ENCODE results near the gene C3orf38.
"Not testable (repeated sequence)": the region's sequence is repeated elsewhere in the genome, so short reads cannot be mapped to it uniquely, and the experiment has no call there.

Gene C3orf38

GRCh38 chr3:88166419-88166971 lies 16.7 kb downstream of the C3orf38 start:
- DNase-seq = no peak

- no peak for DNase-seq
Measured at GRCh38 chr3:88167173-88167572, 17.4 kb downstream of the C3orf38 start.

DNA sequence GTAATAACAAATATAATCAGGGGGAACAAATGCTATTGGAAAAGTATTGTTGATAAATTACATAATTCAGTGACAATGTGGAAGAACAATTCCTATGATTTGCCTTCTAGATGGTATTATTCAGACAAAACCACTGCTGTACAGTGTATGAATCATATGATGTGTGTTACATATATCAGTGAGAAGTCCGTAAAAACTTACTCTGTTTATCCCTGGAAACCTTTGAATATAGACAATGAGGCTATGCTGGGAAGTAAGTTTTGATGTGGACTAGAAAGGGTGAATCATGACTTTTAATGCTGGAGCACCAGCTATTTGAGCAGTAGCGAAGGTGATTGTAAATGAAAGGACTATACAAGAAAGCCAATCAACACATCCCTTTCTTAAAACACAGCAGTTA lies 17.9 kb downstream of the C3orf38 start:
- DNase-seq = no peak

DNA sequence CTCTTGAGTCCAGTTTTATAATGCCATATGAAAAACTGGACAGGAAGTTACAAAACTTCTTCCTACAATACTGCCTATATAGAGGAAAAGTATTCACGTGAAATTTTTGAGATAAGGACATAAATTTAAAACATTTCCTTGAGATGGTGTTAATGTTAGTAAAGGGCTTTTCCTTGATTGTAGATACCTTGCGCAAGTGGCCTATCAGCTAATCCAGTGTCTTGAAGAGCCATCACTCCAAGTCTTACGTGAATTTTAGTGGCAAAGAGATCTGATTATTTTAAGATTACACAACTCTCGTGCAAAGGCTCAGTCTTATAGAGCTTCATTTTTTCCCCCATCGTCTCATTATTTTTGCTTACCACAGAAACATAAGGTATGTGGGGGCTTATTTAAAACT lies 18.4 kb downstream of the C3orf38 start:
- no peak for DNase-seq

- no peak for DNase-seq
Measured at GRCh38 chr3:88180398-88180999, 30.7 kb downstream of the C3orf38 start.

DNA sequence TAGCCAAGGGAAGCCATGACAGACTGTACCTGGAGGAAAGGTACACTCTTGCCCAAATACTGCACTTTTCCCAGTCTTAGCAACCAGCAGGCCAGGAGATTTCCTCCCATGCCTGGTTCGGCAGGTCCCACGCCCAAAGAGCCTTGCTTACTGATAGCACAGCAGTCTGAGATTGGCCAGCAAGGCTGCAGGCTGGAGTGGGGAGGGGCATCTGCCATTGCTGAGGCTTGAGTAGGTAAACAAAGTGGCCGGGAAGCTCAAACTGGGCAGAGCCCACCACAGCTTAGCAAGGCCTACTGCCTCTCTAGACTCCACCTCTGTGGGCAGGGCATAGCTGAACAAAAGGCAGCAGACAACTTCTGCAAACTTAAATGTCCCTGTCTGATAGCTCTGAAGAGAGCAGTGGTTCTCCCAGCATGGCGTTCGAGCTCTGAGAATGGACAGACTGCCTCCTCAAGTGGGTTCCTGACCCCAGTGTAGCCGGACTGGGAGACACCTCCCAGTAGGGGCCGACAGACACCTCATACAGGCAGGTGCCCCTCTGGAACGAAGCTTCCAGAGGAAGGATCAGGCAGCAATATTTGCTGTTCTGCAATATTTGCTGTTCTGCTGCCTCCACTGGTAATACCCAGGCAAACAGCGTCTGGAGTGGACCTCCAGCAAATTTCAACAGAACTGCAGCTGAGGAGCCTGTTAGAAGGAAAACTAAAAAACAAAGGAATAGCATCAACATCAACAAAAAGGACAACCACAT lies 32.6 kb downstream of the C3orf38 start:
- not testable (repeated sequence) for DNase-seq

DNA sequence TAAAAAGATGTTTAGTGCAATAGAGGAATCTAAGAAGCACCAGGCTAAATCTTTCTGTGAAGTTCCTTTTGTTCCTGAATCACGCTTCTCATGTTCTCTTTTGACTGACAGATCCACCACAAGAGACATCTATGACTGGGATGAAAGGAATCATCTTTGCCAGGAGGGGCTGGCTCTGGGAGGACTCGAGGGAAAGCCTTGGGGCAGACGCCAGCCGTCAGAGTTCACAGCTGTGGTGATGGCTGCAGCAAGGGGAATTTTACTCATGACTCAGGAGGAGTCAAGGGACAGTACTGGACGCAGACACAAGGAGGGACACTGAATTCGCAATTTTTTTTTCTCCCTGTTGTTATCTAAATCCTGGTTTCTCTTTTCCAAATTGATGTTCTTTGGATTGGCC lies 38.7 kb downstream of the C3orf38 start:
- no peak for DNase-seq

- no peak for DNase-seq
Measured at GRCh38 chr3:88189361-88189810, 39.6 kb downstream of the C3orf38 start.

DNA sequence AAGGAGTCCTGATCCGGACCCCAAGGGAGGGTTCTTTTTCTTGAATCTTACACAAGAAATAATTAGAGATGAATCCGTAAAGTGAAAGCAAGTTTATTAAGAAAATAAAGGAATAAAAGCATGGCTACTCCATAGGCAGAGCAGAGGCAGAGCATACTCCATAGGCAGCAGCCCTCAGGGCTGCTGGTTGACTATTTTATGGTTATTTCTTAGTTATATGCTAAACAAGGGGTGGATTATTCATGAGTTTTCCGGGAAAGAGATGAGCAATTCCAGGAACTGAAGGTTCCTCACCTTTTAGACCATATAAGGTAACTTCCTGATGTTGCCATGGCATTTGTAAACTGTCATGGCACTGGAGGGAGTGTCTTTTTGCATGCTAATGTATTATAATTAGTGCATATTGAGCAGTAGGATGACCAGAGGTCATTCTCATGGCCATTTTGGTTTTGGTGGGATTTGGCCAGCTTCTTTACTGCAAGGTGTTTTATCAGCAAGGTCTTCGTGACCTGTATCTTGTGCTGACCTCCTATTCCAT lies 42.2 kb downstream of the C3orf38 start:
- DNase-seq = no peak

GRCh38 chr3:88192631-88193030 lies 42.9 kb downstream of the C3orf38 start:
- no peak for DNase-seq

GRCh38 chr3:88195951-88196434 lies 46.2 kb downstream of the C3orf38 start:
- no peak for DNase-seq

DNA sequence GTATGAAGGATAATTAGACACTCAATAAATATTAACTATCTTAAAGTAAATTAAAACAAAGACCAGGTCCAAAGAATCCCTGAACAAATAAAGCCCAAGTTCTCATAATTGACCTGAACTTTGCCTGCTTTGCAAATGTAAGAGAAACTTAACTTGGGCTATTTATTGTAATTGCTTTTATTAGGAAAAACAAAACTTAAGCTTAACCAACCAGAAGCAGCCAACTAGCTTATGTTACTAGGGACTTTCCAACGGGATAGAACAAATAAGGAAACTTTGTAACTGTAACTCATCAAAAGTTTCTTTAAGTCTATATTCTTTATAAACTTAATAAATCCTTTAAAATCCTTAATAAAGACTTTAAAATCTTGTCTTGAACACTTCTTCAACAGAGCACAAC lies 48.4 kb downstream of the C3orf38 start:
- DNase-seq = no peak

DNA sequence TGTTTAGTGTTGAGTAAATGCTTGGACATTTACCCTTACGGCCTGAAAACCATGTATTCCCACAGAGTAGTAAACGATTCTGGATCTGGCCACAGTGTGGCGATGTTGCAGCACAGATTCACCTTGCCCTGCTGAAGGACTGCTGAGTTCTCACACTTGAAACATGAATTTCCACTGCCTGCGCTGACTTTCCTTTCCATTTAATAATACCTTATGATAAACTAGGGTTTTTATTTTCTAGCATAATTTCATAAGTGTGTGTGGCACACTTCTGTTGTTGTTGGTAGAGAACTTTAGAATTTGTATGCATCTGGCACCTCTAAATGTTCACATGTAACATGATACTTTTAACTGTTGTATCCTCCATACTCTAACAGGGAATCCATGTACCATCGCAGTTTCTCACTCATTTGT lies 53.9 kb downstream of the C3orf38 start:
- no peak for DNase-seq
